IPS DF 19.7 (cell line): ENCODE data around the gene OR2A5.
"Not testable (repeated sequence)": the region's sequence is repeated elsewhere in the genome, so short reads cannot be mapped to it uniquely, and the experiment has no call there.

Experiments used
- DNase-seq: peaks from one replicate; pipeline ENCODE4 v3.0.0-alpha.2; 2013; ENCODE audit warnings: low read depth, low spot score

The OR2A5 gene

DNA sequence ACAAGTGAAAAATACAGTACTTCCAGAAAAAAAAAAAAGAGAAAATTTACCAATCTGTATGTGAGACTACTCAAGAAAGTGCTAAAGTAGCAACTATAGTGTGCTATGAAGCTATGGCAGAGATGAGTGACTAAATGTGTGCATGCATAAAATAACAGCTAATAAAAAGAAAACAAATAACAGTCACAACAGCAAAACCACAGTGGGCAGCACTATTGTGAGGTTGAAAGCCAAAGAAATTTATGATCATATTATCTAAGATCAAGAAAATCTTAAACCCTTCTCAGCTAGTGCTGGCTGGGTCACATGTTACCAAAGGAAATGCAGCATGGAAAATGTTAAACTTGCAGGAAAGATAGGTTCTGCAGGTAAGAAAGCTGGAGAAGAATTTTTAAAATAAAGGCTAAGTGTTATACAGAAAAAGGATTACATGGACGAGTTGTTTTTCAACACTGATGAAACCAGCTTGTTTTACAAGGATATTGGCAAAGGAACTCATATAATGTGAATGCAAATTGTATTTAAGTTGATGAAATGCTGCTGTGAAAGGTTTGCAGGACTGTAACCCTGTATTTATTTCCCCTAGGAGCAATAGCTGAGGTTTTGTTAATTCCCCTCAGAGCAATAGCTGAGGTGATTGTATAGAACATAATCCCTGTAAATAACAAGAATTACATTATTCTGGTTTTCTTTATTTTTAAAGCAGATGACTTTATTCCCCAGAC is 15.6 kb upstream of the OR2A5 start:
- DNase-seq = no peak

DNA sequence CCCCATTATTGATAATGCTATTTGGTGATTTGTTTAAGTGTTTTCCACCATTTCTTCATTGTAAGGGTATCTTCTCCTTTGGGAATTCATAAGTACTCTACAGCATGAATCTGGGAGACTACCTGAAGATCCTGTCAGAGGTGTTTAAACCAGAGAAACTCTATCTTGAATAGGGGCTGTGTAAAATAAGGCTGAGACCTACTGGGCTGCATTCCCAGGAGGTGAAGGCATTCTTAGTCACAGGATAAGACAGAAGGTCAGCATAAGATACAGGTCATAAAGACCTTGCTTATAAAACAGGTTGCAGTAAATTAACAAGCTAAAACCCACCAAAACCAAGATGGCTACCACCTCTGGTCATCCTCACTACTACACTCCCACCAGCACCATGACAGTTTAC is 13.4 kb upstream of the OR2A5 start:
- DNase-seq = no peak

DNA sequence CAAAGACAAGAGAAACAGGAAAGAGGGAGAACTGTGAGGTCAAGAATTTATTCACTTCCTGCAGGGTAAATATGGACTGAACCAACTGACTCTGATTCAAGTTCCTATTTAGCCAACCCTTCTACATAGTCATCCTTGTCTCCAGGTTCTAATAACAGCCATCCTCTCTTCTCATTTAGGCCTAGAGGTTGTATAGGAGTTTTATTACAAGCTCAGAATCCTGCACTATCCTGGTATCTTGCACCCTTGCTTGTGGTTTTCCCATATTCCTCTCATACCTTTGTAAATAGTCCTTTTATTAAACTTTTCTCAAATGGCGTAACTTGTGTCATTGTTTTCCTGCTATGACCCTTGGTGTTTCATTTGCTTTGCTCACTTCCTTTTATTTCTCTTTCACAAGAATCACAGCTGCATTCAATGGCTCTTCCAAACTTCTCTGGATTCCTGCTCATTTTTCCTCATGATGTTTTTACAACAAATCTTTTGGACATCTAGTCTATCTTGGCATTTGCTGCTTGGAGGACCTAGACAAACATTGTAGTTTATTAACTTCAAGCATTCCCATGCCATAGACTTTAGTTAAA is 12.4 kb upstream of the OR2A5 start:
- no peak for DNase-seq

GRCh38 chr7:144037414-144038035 is 11.2 kb upstream of the OR2A5 start:
- DNase-seq = no peak

DNA sequence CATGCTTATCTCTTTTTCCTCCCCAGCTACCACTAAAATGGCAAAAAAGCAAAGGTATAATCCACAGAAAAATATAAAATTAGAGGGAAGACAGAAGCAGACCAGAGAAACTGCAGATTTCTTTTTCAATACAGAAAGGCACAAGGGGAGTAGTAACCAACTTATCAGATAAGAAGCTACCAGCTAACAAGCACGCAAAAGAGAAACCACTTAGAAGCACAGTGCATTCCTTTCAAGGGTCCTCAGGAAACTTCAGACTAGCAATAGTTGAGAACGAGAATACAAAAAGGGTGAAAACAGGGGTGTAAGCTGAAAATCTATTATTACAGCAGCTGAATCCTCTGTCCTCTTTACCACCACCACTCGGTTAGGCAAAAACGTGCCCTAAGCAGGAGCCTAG is 9.9 kb upstream of the OR2A5 start:
- DNase-seq = no peak

DNA sequence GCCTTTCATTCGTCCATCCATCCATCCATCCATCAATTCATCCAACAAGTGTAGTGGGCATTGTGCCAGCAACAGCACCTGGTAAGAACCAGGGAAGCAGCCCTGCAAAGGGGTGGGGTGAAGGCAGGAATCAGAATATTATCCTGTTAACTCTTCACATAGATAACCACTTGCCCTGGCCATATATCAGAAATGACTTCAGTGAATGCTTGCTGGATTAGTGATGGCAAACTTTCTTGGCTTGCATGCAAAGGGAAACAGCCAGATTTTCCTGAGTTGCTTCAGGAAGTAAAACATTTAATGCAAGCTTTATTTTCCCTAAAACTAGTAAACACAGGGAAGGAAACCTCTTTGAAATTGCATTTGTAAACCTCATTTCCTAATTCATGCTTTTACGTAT is 743 bp downstream of the OR2A5 start:
- DNase-seq = no peak

GRCh38 chr7:144050093-144050492 is 1.3 kb downstream of the OR2A5 start:
- no peak for DNase-seq

GRCh38 chr7:144050884-144051283 is 2.1 kb downstream of the OR2A5 start:
- not testable (repeated sequence) for DNase-seq

DNA sequence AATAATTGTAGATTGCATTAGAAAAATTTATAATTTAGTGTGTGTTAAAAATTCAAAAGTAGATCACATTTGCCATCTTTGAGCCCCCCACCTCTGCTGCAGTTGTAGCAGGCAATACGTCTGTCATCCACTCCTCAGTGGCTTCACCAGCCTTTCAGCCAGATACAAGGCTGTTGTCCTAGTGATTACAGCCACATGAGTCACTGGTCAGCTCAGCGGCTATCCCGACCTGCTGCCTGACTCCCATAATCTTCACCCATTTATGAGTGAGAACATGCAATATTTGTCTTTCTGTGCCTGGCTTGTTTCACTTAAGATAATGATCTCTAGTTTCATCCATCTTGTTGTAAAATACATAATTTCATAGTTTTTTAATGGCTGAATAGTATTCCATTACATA is 9.2 kb downstream of the OR2A5 start:
- DNase-seq = no peak

DNA sequence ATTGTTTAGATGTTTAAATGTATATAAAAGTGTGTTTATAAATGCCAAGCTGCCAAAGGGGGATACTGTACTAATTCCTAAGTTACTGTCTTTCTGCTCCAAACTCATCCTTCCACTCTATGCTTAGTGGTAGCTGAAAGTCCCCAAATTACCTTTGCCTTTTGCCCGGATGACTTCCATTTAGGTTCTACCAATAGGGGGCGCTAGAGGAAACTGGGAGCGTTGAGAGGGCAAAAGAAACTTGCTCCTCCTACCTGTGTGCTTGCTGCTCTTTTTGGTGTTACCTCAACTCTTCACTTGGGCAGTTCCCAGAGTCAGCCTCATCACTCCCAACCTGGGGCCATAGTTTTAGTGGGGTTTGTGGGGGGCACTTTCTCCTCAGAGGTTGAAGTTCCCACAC is 15.0 kb downstream of the OR2A5 start:
- peak; percentile 9 for DNase-seq

DNA sequence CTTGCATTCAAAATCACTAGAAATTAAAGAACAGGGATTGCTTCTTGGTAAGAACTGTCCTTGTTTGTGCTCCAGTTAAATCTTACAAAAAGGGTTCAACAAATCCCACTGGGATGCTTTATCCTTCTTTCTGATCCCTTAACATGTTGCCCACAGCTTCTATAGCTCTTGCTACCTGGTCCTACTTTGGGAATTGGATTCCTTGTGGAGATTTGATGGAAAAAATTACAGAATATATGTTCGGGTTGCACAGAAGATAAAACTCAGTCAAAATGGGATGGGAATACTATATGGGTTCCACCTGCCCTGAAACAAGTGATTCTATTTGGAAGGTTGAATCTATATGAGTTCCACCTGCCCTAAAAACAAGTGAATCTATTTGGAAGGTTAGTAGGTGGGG is 20.8 kb downstream of the OR2A5 start, which contains the start of gene OR2A25:
Gene OR2A25, plus strand, starts transcription at position 301 of the 400 bp plus-strand sequence. CDS start 4,409 bp downstream, outside the sequence.
- DNase-seq = no peak

DNA sequence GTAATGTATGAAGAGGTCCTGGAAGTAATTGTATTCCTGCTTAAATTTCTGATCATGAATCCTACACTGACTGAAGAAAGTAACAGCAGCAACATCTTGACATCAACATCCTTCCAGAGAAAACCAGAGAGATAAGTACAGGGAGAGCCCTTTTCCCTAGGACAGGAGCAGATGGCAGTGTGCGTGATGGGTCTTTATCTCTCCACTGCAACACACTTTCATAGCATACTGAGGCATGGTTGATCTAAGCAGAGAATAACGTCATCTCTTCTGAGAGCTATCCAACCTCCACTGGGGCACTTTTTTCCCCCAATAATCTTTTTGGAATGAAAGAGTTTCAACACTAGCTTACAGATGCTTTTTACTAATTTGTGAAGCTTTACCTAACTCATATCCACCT is 21.2 kb downstream of the OR2A5 start:
- no peak for DNase-seq

- no peak for DNase-seq
Measured at GRCh38 chr7:144074374-144074773, 25.6 kb downstream of the OR2A5 start.

DNA sequence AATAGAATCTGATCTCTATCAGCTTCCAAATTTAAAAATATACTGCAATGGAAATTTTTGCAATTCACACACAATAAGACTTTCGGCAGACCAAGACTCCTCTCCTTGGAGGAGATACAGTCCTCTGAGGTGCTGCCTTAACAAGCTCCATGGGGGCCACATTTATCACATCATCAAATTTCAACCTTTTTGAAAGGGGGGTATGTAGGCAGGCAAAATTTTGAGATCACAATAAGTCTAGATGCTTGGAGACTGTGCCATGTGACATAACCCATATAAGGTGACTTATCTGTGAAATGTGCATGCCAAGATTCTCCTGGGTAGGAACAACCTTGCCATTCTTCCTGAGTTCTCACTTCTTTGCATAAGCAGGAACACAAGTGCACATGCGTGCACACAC is 37.2 kb downstream of the OR2A5 start, which contains the start of gene OR2A12:
Gene OR2A12, plus strand, starts transcription at position 301 of the 400 bp plus-strand sequence. CDS start 8,830 bp downstream, outside the sequence.
- DNase-seq = no peak

DNA sequence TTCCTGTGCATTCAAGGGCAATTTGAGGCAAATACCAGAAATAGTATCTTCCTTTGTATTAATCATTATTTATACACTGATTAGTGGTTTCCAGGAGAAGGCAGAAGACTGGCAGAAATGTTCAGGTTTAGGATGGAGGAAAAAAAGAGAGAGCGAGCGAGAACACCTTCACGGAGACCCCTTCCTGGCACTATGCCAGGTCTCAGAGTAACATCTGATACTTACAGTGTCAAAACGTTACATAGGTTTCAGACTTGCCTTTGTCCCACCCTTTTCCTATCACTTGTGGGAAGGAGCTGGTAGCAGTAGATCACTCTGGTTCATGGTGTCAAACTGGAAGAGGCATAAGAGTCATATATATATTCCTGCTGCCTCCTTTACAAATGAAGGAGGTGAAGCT is 38.0 kb downstream of the OR2A5 start:
- no peak for DNase-seq

- no peak for DNase-seq
Measured at GRCh38 chr7:144087230-144087629, 38.5 kb downstream of the OR2A5 start.

GRCh38 chr7:144090667-144091066 is 41.9 kb downstream of the OR2A5 start:
- no peak for DNase-seq

GRCh38 chr7:144098776-144099175 is 50.0 kb downstream of the OR2A5 start:
- no peak for DNase-seq

- DNase-seq = no peak
Measured at GRCh38 chr7:144100607-144101006, 51.9 kb downstream of the OR2A5 start.

- DNase-seq = no peak
Measured at GRCh38 chr7:144102041-144102440, 53.3 kb downstream of the OR2A5 start.

DNA sequence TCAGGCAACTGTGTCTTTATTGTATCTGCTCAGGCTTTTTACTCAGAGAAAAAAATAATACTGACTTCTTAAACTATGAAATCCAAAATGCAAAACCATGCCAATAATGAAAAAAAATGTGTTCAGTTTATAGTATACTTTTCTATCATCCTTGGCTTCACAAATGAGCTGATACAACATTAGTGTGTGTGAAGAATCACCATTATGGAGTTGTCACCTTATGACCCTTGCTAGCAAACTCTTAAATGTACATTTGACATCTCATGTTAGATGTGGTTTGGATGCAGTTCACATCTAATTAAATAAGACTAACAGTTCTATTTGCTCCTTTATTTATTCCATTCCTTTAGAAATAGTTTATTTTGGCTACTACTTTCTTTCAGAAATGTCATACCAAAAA is 56.5 kb downstream of the OR2A5 start:
- no peak for DNase-seq
